Smooth muscle cell (in vitro differentiated cells): ENCODE results near the gene LMCD1. TPM values are rescaled to one million over a fixed set of nuclear protein-coding genes. Genes with fewer than 3 reads are reported as not detected.
A peak's percentile ranks its signal among the peaks of the same experiment; 100 is the strongest.

ENCODE experiments used
- DNase-seq: peaks from one replicate; lab custom pipeline; 2025; ENCODE audit not compliant: unreplicated experiment; lab: John Stamatoyannopoulos, UW
- H2AFZ ChIP-seq: fragments of 200-600 bp; sonication (generic); 2 replicates; pipeline ENCODE4 v1.6.0; 2016; ENCODE audit warnings: antibody characterized with exemption, low read depth, mild to moderate bottlenecking
- H3F3A ChIP-seq: fragments of 200-600 bp; sonication (generic); 2 replicates; pipeline ENCODE4 v1.6.0; 2017; ENCODE audit warnings: antibody characterized with exemption, low read depth
- H3K27ac ChIP-seq: fragments of 200-600 bp; sonication (generic); 2 replicates; pipeline ENCODE4 v1.5.1; 2016; ENCODE audit warnings: low read depth, mild to moderate bottlenecking
- H3K27me3 ChIP-seq: fragments of 200-600 bp; sonication (generic); 2 replicates; pipeline ENCODE4 v1.6.1; 2016; ENCODE audit warnings: low read depth, mild to moderate bottlenecking
- H3K36me3 ChIP-seq: fragments of 200-600 bp; sonication (generic); 2 replicates; pipeline ENCODE4 v1.5.1; 2016; ENCODE audit warnings: low read depth
- H3K4me1 ChIP-seq: fragments of 200-600 bp; sonication (generic); 2 replicates; pipeline ENCODE4 v1.5.1; 2016; ENCODE audit warnings: low read depth
- H3K4me2 ChIP-seq: fragments of 200-600 bp; sonication (generic); 2 replicates; pipeline ENCODE4 v1.6.0; 2016; ENCODE audit warnings: mild to moderate bottlenecking
- H3K4me3 ChIP-seq: fragments of 200-600 bp; sonication (generic); 2 replicates; pipeline ENCODE4 v1.5.1; 2016; ENCODE audit warnings: mild to moderate bottlenecking
- H3K79me2 ChIP-seq: fragments of 200-600 bp; sonication (generic); 2 replicates; pipeline ENCODE4 v1.6.0; 2016; ENCODE audit warnings: low read depth, mild to moderate bottlenecking
- H3K9ac ChIP-seq: fragments of 200-600 bp; sonication (generic); 2 replicates; pipeline ENCODE4 v1.6.0; 2016; ENCODE audit warnings: low read depth
- H3K9me3 ChIP-seq: fragments of 200-600 bp; sonication (generic); replicated peaks from 2 replicates; pipeline ENCODE4 v1.5.1; 2016; ENCODE audit warnings: low read depth
- H4K20me1 ChIP-seq: fragments of 200-600 bp; sonication (generic); 2 replicates; pipeline ENCODE4 v1.6.0; 2016; ENCODE audit warnings: low read depth
- WGBS: methylation state at CpG from one replicate; pipeline ENCODE4 v1.1.7; 2016; ENCODE audit warnings: low lambda C conversion rate; 5-methylcytosine and 5-hydroxymethylcytosine counted together
- polyA plus RNA-seq: library from polyadenylated mRNA; unstranded; fragments of >200 nt; fragmentation: Nextera tagmentation; extraction: Ambion mirVana; gene quantifications from 2 replicates; pipeline ENCODE4 v1.2.1, GENCODE V29; 2016
- total RNA-seq: library from RNA; depleted of rRNA; stranded (reverse); fragments of >200 nt; gene quantifications from 2 replicates; pipeline ENCODE4 v1.2.3, GENCODE V29; 2014
- TF ChIP-seq, protein P1 (sequence below): fragments of 200-600 bp; sonication (generic); IDR thresholded peaks from 2 replicates; pipeline ENCODE4 v1.5.1; 2017; ENCODE audit warnings: borderline replicate concordance, mild to moderate bottlenecking, antibody characterized with exemption; ENCODE audit not compliant: insufficient read depth, poor library complexity, severe bottlenecking

LMCD1 gene
- total and polyA plus RNA-seq, 2 experiments from 2014 or later: 187 to 524 TPM

GRCh38 chr3:8610951-8611350, 109.3 kb downstream of the LMCD1 start:
- no peak overlapping the region for H3K9ac ChIP-seq
- no peaks in the 10 kb centered on the region for H4K20me1 ChIP-seq
- no peak overlapping the region for H2AFZ ChIP-seq
- H3K9me3 ChIP-seq: no peaks in the 10 kb centered on the region
- no peaks in the 10 kb centered on the region for H3K79me2 ChIP-seq
- 93% methylated on average over 8 of the region's 8 CpGs for WGBS
- H3K27ac ChIP-seq: no peak overlapping the region
- DNase-seq: no peak
- H3K4me1 ChIP-seq: peaks cover 15% of the 10 kb centered on the region
- no peak overlapping the region for H3K4me3 ChIP-seq
- no peaks in the 10 kb centered on the region for H3F3A ChIP-seq
- H3K36me3 ChIP-seq: no peaks in the 10 kb centered on the region
- TF ChIP-seq, protein P1, sequence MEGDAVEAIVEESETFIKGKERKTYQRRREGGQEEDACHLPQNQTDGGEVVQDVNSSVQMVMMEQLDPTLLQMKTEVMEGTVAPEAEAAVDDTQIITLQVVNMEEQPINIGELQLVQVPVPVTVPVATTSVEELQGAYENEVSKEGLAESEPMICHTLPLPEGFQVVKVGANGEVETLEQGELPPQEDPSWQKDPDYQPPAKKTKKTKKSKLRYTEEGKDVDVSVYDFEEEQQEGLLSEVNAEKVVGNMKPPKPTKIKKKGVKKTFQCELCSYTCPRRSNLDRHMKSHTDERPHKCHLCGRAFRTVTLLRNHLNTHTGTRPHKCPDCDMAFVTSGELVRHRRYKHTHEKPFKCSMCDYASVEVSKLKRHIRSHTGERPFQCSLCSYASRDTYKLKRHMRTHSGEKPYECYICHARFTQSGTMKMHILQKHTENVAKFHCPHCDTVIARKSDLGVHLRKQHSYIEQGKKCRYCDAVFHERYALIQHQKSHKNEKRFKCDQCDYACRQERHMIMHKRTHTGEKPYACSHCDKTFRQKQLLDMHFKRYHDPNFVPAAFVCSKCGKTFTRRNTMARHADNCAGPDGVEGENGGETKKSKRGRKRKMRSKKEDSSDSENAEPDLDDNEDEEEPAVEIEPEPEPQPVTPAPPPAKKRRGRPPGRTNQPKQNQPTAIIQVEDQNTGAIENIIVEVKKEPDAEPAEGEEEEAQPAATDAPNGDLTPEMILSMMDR: no peak
- no peak overlapping the region for H3K4me2 ChIP-seq
- no peaks in the 10 kb centered on the region for H3K27me3 ChIP-seq

DNA sequence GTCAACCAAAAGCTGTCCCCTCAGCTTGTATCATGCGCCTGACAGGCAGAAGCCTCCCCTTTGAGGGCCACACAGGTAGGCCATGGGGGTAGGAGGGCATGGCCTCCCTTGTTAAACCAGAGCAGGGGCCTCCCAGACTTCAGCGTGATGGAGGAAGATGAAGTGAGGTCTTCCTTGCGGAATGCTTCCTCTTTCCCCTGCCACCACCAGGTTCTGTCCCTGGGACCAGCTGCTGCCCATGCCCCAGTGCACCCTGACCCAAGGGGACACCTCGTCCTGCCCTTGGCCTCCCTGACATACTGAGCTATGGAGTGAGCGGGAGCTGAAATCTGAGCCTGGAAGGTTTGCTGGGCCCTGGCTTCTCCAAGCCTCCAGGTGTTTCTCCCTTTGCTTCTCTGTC, 116.3 kb downstream of the LMCD1 start:
- 91% methylated on average over 5 of the region's 5 CpGs for WGBS
- no peaks in the 10 kb centered on the region for H4K20me1 ChIP-seq

GRCh38 chr3:8618950-8619349, 117.3 kb downstream of the LMCD1 start:
- Histone ChIP-seq H3K9me3 (no peaks in the 10 kb centered on the region), H3K4me1 (peaks cover 5% of the 10 kb centered on the region), H3K27ac (peak overlapping the region; percentile 45), H3K4me2 (no peak overlapping the region), H3K79me2 (no peaks in the 10 kb centered on the region), H3K36me3 (no peaks in the 10 kb centered on the region), H3K9ac (no peak overlapping the region), H3K27me3 (no peaks in the 10 kb centered on the region), H4K20me1 (no peaks in the 10 kb centered on the region), H3F3A (no peaks in the 10 kb centered on the region), H3K4me3 (no peak overlapping the region), H2AFZ (no peak overlapping the region)
- 93% methylated on average over 4 of the region's 4 CpGs for WGBS
- TF ChIP-seq, protein P1: no peak
- DNase-seq: no peak

More for the DNA sequence above, 116.3 kb downstream of the LMCD1 start:
- Histone ChIP-seq H3K4me3 (no peak overlapping the region), H3K9ac (no peak overlapping the region), H3K27me3 (no peaks in the 10 kb centered on the region), H3K27ac (no peak overlapping the region), H3K36me3 (no peaks in the 10 kb centered on the region), H3F3A (no peaks in the 10 kb centered on the region), H2AFZ (no peak overlapping the region), H3K4me1 (peaks cover 5% of the 10 kb centered on the region), H3K9me3 (no peaks in the 10 kb centered on the region), H3K4me2 (no peak overlapping the region), H3K79me2 (no peaks in the 10 kb centered on the region)
- TF ChIP-seq, protein P1: no peak
- no peak for DNase-seq

DNA sequence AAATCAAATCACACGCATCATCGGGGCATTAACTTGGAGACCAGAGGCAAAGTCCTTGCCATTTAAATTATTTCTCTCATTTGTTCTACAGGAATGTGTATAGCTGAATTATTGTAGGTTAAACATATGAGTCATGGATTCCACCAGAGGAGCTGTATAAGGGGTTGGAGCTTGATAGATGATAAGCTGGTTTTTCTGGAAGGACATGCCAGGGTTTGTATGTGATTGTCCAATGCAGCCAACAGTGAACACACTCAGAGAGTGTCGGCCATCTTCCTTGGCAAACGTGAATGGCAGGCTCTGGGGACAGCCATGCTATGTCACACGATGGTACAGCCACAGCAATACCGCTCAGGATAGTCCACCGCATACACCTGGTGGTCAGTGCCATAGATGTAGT, 117.9 kb downstream of the LMCD1 start:
- Histone ChIP-seq H3K9me3 (no peaks in the 10 kb centered on the region), H3K27me3 (no peaks in the 10 kb centered on the region), H4K20me1 (no peaks in the 10 kb centered on the region), H3K27ac (peak overlapping the region; percentile 45), H3K79me2 (no peaks in the 10 kb centered on the region), H3K4me1 (peaks cover 5% of the 10 kb centered on the region), H3K36me3 (no peaks in the 10 kb centered on the region), H3K4me2 (no peak overlapping the region), H3F3A (no peaks in the 10 kb centered on the region), H2AFZ (no peak overlapping the region), H3K4me3 (no peak overlapping the region), H3K9ac (no peak overlapping the region)
- TF ChIP-seq, protein P1: no peak
- WGBS: 87% methylated on average over 7 of the region's 7 CpGs
- DNase-seq: no peak
